ACHN (cell line): ENCODE results near the gene QPRT.
"Not testable (repeated sequence)": the region's sequence is repeated elsewhere in the genome, so short reads cannot be mapped to it uniquely, and the experiment has no call there.

Experiments used
- DNase-seq: peaks from one replicate; pipeline ENCODE4 v3.0.0-alpha.2; 2015
- in situ Hi-C: cut with HindIII; loops from 2 replicates; pipeline ENCODE4 v1.10.0; 2017; ENCODE audit warnings: low sequenced_read_pairs, low pct_ligation_motif_present, low pct_unique_long_range_greater_than_20kb

QPRT gene

DNA sequence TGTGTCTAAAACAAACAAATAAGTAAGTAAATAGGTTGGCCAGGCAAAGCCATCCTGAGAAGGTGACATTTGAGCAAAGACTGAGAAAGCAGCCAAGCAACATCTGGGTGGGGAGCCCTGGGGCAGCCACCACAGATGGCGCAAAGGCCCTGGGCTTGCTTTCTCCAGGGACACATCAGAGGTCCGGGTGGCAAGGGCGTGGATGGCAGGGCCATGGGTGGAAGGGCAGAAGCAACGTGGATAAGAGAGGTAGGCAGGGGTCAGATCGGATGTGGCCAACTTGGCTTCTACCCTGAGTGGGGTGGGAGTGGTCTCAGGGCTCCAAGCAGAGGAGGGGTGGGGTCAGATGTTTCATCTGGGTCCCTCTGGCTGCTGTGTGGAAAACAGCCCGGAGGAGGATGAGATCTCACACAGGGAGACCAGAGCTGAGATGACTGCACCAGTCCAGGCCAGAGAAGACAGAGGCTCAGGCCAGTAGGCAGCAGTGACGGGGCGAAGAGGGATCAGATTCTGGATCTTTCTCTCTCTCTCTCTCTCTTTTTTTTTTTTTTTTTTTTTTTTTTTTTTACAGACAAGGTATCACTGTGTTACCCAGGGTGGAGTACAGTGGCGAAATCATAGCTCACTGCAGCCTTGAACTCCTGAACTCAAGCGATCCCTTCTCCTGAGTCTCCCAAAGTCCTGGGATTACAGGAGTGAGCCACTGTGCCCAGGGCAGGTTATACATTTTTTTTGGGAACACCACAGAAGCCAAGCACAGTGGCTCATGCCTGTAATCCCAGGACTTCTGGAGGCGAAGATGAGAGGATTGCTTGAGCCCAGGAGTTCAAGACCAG, 22.1 kb upstream of the QPRT start:
- in situ Hi-C loops, result no loop called here
- DNase-seq, result no peak

DNA sequence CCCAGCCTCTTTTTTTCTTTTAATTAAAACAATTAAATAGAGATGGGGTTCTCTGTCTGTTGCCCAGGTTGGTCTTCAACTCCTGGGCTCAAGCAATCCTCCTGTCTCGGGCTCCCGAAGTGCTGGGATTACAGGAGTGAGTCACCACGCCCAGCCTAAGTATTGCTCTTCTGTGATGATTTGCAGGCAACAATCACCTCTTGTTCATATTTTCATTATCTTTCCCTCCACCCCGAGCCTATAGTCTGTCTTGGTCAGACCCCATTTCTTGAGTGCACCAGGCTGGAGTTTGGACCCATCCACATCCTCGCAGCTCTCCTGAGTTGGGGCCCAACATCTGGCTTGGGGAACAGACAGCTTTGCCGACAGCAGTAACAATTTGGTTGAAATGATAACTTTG, 20.3 kb upstream of the QPRT start:
- in situ Hi-C loops, result no loop called here

DNA sequence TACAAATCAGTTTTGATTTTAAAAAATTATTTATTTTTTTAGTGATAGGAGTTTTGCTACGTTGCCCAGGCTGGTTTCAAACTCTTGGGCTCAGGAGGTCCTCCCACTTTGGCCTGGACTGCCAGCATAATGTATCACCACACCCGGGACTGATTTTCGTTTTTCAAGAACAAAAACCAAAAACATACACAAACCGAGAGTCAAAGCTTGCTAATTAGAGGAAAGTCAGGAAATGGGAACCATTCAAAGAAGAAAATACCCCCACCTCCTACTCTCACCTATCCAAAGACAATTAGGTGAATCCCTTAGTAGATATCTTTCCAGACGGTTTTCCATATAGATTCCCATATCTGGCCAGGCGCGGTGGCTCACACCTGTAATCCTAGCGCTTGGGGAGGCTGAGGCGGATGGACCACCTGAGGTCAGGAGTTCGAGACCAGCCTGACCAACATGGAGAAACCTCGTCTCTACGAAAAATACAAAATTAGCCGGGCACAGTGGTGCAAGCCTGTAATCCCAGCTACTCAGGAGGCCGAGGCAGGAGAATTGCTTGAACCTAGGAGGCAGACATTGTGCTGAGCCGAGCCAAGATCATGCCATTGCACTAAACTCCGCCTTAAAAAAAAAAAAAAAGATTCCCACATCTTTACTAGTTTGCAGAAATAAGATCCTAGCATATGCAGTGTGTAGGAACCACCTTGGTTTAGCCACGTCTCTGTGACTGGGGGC, 16.8 kb upstream of the QPRT start:
- DNase-seq, result no peak
- in situ Hi-C loops, result no loop called here

More for the DNA sequence above, 20.3 kb upstream of the QPRT start:
- no peak for DNase-seq

DNA sequence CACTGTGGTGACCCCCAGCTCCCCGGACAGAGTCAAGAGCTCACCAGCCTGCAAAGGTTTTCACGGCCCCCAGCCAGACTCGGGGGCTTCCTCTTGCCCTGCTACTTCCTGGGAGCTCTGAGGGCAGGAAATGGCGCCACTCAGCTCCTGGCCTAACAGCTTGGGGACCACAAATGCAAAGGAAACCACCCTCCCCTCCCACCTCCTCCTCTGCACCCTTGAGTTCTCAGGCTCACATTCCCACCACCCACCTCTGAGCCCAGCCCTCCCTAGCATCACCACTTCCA, 16.3 kb upstream of the QPRT start:
- no peak for DNase-seq
- in situ Hi-C loops, result no loop called here

DNA sequence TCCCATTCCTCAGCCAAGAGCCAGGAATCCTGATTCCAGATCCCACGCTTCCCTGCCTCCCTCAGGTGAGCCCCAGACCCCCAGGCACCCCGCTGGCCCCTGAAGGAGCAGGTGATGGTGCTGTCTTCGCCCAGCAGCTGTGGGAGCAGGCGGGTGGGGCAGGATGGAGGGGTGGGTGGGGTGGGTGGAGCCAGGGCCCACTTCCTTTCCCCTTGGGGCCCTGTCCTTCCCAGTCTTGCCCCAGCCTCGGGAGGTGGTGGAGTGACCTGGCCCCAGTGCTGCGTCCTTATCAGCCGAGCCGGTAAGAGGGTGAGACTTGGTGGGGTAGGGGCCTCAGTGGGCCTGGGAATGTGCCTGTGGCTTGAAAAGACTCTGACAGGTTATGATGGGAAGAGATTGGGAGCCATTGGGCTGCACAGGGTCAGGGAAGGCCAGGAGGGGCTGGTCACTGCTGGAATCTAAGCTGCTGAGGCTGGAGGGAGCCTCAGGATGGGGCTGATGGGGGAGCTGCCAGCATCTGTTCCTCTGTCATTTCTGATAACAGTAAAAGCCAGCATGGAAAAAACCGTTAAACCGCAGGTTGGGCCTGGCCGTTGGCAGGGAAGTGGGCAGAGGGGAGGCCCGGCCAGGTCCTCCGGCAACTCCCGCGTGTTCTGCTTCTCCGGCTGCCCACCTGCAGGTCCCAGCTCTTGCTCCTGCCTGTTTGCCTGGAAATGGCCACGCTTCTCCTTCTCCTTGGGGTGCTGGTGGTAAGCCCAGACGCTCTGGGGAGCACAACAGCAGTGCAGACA, 15.8 kb upstream of the QPRT start, which contains the start of gene SPN:
TSS of gene SPN (plus strand) at position 232 of the 791 bp plus-strand sequence. CDS start at position 714, 482 bp downstream.
- DNase-seq, result no peak
- in situ Hi-C loops, result no loop called here

DNA sequence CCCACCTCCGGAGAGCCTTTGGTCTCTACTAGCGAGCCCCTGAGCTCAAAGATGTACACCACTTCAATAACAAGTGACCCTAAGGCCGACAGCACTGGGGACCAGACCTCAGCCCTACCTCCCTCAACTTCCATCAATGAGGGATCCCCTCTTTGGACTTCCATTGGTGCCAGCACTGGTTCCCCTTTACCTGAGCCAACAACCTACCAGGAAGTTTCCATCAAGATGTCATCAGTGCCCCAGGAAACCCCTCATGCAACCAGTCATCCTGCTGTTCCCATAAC, 15.2 kb upstream of the QPRT start:
- DNase-seq, result no peak
- in situ Hi-C loops, result no loop called here

DNA sequence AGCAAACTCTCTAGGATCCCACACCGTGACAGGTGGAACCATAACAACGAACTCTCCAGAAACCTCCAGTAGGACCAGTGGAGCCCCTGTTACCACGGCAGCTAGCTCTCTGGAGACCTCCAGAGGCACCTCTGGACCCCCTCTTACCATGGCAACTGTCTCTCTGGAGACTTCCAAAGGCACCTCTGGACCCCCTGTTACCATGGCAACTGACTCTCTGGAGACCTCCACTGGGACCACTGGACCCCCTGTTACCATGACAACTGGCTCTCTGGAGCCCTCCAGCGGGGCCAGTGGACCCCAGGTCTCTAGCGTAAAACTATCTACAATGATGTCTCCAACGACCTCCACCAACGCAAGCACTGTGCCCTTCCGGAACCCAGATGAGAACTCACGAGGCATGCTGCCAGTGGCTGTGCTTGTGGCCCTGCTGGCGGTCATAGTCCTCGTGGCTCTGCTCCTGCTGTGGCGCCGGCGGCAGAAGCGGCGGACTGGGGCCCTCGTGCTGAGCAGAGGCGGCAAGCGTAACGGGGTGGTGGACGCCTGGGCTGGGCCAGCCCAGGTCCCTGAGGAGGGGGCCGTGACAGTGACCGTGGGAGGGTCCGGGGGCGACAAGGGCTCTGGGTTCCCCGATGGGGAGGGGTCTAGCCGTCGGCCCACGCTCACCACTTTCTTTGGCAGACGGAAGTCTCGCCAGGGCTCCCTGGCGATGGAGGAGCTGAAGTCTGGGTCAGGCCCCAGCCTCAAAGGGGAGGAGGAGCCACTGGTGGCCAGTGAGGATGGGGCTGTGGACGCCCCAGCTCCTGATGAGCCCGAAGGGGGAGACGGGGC, 14.7 kb upstream of the QPRT start:
- no peak for DNase-seq

DNA sequence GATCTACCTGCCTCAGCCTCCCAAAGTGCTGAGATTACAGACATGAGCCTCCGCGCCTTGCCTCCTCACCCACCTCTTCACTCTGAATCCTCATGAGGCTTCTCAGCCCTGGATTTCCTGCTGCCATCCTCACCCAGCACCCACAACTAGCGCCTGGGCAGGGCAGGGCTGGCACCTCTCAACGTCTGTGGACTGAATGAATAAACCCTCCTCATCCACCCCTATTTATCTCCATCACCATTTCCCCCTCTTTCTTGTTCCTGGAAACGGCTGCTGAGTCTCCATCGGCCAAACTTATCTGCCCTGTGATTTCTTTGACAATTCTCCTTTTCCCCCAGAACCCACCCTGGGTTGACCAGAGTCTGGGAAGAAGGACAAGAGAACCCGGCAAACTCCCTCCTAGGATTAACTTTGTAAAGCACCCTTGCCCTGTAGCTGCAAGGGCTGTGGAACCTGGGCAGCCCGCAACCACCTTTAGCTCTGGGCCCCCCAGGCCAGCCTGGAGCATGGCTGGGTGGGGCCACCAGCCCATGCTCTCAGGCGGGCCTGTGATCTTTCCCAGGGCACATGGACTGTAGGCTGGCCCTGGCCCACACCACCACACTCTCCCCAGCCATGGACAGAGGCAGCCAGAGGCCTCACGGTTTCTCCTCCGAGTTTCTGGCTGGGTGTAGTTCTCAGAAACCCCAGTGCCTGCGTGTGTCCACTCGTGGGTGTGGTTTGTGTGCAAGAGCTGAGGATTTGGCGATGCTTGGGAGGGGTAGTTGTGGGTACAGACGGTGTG, 13.5 kb upstream of the QPRT start:
- in situ Hi-C loops, result no loop called here
- no peak for DNase-seq

More for the DNA sequence above, 14.7 kb upstream of the QPRT start:
- in situ Hi-C loops, result no loop called here

DNA sequence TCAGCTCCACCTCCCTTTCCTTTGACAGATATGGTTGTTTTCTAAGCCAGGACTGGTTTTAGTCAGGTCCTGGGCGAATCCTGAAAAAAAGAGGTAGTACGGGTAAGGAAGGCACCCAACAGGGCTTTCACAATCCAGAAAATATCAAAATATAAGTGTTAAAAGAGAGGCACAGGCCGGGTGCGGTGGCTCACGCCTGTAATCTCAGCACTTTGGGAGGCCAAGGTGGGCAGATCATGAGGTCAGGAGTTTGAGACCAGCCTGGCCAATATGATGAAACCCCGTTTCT, 11.7 kb upstream of the QPRT start:
- in situ Hi-C loops, DNase-seq: not testable (repeated sequence)

DNA sequence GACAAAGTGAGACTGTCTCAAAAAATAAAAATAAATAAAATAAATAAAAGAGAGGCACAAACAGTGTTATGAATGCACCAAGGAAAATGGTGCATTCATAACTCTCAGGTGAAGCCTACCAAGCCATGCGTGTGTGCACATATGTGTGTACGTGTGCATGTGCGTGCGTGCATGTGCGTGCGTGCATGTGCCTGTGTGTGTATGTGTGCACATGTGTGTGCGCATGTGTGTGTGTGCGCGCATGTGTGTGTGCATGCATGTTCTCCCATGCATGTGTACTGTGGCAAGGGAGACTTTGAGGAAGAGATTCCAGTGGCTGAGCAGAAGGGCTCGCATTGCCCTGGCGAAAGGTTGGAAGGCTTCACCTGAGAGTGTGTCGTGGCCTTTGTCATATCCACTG, 11.2 kb upstream of the QPRT start:
- in situ Hi-C loops, result no loop called here
- no peak for DNase-seq

DNA sequence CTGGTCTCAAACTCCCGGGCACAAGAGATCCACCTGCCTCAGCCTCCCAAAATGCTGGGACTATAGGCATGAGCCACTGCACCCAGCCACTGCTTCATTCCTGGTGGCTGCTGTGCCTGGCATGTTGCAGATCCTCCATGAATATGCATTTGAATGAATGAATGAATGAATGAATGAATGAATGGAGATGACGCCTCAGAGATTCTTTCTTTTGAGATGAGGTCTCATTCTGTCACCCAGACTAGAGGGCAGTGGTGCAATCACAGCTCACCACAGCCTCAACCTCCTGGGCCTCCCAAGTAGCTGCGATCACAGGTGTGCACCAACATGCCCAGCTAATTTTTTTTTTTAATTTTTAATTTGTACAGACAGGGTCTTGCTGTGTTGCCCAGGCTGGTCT, 10.7 kb upstream of the QPRT start:
- in situ Hi-C loops, result no loop called here
- DNase-seq, result no peak

DNA sequence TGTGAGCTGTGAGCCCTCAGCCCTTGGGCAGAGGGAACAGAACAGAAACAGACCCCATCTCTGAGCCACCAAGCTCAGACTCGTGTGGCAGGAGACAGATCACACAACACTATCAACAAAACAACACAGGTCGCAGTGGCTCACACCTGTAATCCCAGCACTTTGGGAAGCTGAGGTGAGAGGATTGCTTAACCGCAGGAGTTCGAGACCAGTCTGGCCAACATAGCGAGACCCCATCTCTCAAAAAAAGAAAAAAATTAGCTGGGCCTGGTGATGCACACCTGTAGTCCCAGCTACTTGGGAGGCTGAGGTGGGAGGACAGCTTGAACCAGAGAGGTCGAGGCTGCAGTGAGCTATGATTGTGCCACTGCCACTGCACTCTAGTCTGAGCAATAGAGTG, 5.5 kb upstream of the QPRT start:
- in situ Hi-C loops, result no loop called here
- no peak for DNase-seq

DNA sequence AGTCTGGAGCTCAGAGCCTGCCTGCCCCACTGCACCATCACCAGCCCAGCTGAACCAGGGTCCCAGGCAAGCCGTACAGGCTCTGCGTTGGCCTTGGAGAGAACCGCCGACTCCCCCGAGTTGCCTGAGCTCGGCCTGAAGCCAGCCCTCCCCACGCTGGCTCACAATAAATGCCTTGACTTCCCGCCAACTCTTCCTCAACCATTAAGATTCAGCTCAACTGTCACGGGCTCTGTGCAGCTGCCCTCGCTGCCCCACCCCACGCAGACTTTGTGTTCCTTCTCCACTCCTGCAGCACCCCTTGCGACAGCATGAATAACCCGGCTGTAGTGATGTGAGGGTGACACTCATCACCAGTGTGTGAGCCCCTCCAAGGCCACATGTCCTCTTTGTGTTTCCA, 4.8 kb upstream of the QPRT start:
- in situ Hi-C loops, result no loop called here

DNA sequence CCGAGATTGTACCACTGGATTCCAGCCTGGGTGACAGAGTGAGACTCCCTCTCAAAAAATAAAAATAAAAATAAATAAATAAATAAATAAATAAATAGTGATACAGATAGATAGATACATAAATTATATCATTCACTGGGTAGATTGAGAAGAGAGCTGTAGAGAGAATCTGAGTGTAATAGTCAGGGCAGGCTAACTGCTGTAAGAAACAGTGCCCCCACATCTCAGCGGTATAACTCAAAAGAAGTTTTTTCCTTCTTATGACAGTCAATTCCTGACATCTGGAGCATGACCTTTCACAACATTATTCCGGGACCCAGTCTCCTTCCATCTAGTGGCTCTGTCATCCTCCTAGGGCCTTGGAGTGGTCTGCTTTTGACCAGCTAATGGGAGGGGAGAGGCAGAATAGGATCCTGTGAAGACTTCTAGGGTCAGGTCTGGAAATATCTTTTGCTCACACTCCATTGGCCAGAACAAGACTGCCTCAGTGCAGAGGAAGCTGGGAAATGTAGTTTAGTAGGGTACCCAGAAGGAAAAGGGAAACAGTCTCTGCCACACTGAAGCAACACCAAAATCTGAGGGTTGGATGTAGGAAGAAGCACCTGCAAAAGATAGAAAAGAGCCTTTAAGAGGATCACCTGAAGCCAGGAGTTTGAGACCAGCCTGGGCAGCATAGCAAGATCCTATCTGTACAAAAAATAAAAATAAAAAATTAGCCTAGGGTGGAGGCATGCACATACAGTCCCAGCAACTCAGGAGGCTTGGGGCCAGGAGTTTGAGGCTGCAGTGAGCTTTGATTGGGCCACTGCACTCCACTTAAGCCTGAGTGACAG, 3.0 kb upstream of the QPRT start:
- in situ Hi-C loops, result no loop called here
- peak; percentile 45 for DNase-seq

More for the DNA sequence above, 4.8 kb upstream of the QPRT start:
- no peak for DNase-seq

DNA sequence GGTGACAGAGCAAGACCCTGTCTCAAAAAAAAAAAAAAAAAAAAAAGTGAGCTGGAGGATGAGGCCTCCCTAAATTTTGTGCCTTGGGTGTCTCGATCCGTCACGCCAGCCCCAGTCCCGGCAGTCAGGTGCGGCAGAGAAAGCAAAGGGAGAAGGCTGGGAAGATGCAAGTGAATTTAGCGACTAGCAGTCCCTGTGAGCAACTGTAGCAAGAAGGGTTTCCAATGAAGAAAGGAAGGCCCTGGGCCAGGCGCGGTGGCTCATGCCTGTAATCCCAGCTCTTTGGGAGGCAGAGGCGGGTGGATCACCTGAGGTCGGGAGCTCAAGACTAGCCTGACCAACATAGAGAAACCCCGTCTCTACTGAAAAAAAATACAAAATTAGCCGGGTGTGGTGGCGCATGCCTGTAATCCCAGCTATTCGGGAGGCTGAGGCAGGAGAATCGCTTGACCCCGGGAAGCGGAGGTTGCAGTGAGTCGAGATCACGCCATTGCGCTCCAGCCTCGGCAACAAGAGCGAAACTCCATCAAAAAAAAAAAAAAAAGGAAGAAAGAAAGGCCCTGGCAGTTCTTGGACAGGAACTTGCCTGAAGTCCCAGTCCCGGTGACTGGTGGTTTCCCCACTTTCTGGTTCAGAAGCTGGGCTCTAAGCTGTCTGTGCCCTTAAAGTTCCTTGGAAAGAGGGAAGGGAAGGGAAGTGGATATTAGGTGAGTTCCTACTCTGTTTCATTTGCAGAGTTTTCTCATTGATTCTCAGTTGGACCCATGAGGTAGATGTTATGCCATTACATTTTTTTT, 1.8 kb upstream of the QPRT start:
- no peak for DNase-seq
- in situ Hi-C loops, result no loop called here

DNA sequence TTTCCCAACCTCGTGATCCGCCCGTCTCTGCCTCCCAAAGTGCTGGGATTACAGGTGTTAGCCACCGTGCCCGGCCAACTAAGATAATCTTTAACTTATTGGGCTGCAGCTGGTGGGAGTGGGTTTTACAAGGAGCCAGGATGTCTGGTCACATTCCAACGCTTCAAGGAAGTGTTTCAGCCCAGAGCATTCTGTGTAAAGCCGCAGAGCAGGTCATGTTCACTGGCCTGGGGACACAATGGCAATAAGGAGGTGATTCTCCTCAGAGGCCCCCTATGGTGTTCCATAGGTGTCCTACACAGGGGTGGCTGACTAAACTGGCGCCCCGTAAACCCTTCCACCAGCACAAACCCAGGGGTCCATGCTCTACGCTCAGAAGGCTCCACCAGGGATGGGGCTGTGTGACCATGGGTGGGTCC, 1.2 kb downstream of the QPRT start:
- DNase-seq, result peak; percentile 80

More for the DNA sequence above, 1.2 kb downstream of the QPRT start:
- in situ Hi-C loops, result no loop called here
